HuH-7 (cell line): ENCODE measurements around the gene NIPBL.
A peak's percentile ranks its signal among the peaks of the same experiment; 100 is the strongest.
"Not testable (repeated sequence)": the region's sequence is repeated elsewhere in the genome, so short reads cannot be mapped to it uniquely, and the experiment has no call there.

ENCODE experiments used
- DNase-seq: peaks from one replicate; pipeline ENCODE4 v3.0.0; 2011; ENCODE audit warnings: low spot score

The NIPBL gene

GRCh38 chr5:36877667-36878391 lies 1.3 kb downstream of the NIPBL start:
- peak; percentile 63 for DNase-seq

DNA sequence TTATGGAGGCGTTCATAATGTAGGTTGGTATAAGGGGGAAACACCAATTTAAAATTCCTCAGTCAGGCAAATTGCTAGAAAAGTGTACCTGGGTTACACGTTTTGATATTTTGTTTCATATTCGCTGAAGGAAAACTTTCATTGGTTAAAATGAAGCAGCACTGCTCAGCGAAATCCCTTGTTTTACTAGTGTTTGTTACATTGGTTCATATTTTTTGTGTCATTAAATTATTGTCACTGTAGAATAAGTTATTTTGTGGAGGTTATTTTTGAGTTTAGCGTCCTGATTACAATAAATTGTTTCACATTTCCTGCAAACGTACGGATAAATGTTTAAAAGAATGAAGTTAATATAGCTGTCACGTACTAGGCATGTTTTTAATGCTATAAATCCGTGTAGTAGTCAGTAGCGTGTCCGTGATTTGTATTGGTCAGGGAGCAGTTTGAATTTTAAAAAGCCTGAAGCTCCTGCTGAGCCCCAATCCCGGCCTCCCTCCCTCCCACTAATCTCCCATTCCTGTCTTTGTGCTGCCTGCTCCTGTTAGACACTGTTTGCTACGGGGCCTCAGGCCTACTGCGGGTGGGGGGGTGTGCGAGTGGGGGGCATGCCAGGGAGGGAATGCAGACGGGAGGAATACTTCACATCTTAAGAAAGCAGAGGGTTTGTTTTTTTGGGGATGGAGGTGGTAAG lies 2.0 kb downstream of the NIPBL start:
- peak; percentile 69 for DNase-seq

- no peak for DNase-seq
These were observed 2.9 kb downstream of the NIPBL start for GRCh38 chr5:36879274-36880033.

GRCh38 chr5:36880761-36881160 lies 4.2 kb downstream of the NIPBL start:
- no peak for DNase-seq

- DNase-seq, result no peak
These were observed 4.7 kb downstream of the NIPBL start for GRCh38 chr5:36881304-36881703.

- no peak for DNase-seq
These were observed 5.2 kb downstream of the NIPBL start for GRCh38 chr5:36881807-36882206.

- DNase-seq, result no peak
These were observed 5.7 kb downstream of the NIPBL start for GRCh38 chr5:36882250-36882649.

DNA sequence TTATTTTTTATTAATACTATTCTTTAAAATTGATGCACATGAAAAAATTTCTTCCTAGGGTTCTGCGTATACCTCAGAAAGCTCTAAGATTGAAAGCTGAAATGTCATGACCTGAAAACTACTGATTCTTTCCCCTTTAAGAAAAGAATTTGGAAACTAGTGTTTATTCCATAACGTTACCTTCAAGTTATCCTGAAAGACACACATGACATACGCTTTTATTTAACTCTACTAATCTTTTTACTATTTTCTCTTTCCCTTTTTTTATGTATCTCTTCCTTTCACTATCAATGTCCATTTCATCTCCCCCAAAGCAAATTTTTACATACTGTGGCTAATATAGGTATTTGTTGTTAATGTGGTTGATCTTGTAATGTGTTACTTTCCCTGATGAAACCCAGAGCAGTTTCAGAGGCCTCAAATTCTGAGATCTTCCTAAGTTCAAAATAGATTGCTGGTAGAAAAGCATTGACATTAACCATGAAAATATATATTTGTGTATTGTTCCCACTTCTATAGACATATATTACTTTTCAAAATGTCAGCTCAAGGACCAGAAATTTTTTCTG lies 7.4 kb downstream of the NIPBL start:
- no peak for DNase-seq

DNA sequence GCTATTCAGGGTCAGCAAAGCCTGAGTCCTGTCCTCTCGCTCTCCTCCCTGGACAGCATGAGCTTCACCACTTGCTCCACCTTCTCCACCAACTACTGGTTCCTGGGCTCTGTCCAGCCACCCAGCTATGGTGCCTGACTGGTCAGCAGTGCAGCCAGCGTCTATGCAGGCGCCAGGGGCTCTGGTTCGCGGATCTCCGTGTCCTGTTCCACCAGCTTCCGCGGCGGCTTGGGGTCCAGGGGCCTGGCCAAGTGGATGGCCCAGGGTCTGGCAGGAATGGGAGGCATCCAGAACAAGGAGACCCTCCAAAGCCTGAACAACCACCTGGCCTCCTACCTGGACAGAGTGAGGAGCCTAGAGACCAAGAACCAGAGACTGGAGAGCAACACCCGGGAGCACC lies 8.6 kb downstream of the NIPBL start:
- no peak for DNase-seq

GRCh38 chr5:36885566-36886485 lies 9.3 kb downstream of the NIPBL start:
- DNase-seq, result no peak

DNA sequence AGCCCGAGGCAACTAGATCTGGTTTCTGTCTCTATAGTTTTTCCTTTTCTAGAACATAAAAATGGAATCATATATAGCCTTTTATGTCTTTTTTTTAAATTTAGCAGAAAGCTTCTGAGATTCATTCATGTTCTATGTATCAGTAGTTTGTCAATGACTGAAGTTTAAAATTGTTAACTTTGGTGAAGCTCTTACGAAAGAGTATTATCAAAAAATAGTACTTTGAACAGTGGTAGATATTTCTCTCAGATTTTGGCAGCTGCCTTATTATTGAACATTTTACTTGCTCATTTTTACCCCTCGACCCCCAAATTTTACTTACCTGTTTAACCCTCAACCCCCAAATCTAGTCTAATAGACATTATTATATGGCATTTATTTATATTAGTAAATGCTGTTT lies 10.2 kb downstream of the NIPBL start:
- DNase-seq, result no peak

- no peak for DNase-seq
These were observed 11.0 kb downstream of the NIPBL start for GRCh38 chr5:36887532-36887931.

- no peak for DNase-seq
These were observed 11.7 kb downstream of the NIPBL start for GRCh38 chr5:36888303-36888702.

DNA sequence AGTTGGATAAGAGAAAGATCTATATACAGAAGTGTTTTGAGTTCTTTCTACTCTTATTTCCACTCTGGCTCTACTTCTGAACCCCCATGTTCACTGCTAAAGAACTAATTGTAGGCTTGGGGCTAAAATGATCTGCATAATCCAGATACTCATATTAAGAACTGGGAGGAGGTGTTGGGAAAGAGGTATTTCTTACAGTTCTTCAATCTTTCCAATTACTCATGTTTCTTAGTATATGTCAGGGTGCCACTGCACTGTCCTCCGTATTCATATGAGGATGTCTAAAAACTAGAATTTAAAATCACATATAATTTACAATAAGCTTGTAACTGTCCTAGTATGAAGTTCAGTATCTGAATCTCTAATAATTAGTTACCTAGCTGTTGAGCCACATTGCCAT lies 12.7 kb downstream of the NIPBL start:
- DNase-seq, result no peak

DNA sequence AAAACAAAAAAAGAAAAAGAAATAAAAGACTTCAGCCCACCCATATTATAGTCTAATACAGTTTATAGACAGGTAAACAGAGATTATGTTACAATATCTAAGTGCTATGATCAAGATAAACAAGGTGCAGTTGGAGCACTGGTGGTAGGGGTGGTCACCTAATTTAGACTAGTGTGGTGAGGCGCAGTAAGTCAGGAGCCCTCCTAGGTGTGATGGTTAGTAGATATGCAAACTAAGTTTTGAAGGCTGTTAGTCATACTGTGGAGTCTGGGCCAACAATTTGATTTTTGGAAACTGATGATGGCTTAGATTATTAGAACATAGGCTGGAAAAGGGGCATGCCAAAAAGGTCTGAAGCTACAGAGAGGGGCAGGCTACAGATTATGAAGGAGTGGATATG lies 14.7 kb downstream of the NIPBL start:
- no peak for DNase-seq

DNA sequence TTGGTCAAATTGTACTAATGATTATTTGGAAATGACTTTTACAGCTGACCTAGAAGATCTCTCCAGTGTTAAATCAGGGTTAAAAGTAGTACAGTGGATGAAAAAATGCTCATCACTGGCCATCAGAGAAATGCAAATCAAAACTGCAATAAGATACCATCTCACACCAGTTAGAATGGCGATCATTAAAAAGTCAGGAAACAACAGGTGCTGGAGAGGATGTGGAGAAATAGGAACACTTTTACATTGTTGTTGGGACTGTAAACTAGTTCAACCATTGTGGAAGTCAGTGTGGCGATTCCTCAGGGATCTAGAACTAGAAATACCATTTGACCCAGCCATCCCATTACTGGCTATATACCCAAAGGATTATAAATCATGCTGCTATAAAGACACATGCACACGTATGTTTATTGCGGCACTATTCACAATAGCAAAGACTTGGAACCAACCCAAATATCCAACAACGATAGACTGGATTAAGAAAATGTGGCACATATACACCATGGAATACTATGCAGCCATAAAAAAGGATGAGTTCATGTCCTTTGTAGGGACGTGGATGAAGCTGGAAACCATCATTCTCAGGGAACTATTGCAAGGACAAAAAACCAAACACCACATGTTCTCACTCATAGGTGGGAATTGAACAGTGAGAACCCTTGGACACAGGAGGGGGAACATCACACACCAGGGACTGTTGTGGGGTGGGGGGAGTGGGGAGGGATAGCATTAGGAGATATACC lies 15.7 kb downstream of the NIPBL start:
- DNase-seq, result not testable (repeated sequence)

GRCh38 chr5:36894954-36895353 lies 18.4 kb downstream of the NIPBL start:
- DNase-seq, result no peak

DNA sequence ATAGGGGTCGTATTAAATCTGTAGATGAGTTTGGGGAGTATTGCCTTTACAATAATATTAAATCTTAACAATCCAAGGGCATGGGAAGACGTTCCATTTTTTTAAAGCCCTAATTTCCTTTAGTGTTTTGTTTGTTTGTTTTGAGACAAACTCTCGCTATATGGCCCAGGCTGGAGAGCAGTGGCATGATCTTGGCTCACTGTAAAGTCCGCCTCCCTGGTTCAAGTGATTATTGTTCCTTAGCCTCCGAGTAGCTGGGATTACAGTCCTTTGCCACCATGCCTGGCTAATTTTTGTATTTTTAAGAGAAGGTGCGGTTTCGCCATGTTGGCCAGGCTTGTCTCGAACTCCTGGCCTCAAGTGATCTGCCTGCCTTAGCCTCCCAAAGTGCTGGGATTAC lies 19.9 kb downstream of the NIPBL start:
- no peak for DNase-seq

DNA sequence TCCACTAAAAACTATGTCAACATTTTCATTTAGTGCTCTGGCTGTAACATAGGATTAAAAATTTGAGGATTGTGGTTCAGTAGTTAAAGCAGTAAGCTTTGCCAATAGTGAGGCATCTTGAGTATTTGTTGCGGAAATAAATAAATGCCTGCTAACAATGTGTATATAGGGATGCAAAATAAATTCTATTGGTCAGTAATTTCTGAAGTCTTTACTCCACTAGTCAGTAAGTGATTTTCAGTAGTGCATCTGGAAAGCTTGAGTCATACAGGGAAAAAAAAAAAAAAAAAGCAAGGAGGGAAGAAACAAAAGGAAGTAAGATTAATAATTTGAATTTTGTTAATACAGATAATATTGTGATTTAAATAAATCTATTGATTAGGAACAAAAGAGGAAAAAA lies 21.0 kb downstream of the NIPBL start:
- no peak for DNase-seq

DNA sequence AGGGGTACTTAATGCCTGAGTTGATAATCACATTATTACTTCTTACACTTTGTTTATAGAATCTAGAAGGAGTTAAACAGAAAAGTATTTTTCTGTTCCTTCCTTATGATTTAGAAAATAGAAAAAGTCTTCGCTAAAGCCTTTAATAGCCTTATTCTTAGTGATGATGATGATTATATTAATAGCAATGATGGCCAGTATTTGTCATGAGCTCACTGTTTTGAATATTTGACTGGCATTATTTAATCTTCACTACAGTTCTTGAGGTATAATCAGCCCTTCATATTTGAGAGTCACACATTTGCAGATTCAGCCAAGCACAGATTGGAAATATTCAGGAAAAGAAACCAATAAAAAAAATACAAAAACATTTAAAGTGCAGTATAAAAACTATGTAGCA lies 23.3 kb downstream of the NIPBL start:
- no peak for DNase-seq

GRCh38 chr5:36900283-36900682 lies 23.7 kb downstream of the NIPBL start:
- no peak for DNase-seq
